ENCODE results near the gene PRKRA.

- TF ChIP-seq CTCF (IDR thresholded peaks at IDR 0.05) (no peak), POLR2A (IDR thresholded peaks at IDR 0.05) (no peak)
Observed at GRCh38 chr2:178479758-178480226, 28.8 kb upstream of the PRKRA start.
